Stimulated activated CD4-positive, alpha-beta T cell treated with anti-CD3 and anti-CD28 coated beads, Interleukin-4, amount 100 ng/mL, for 4 hours (primary cell): Measurements from ENCODE around the gene ANKLE1.
A peak's percentile ranks its signal among the peaks of the same experiment; 100 is the strongest.
"Not testable (repeated sequence)": the region's sequence is repeated elsewhere in the genome, so short reads cannot be mapped to it uniquely, and the experiment has no call there.

ENCODE experiments used
- DNase-seq, 2 experiments: peaks; one replicate each; pipeline ENCODE4 v3.0.0-alpha.2; 2020

The ANKLE1 gene

DNA sequence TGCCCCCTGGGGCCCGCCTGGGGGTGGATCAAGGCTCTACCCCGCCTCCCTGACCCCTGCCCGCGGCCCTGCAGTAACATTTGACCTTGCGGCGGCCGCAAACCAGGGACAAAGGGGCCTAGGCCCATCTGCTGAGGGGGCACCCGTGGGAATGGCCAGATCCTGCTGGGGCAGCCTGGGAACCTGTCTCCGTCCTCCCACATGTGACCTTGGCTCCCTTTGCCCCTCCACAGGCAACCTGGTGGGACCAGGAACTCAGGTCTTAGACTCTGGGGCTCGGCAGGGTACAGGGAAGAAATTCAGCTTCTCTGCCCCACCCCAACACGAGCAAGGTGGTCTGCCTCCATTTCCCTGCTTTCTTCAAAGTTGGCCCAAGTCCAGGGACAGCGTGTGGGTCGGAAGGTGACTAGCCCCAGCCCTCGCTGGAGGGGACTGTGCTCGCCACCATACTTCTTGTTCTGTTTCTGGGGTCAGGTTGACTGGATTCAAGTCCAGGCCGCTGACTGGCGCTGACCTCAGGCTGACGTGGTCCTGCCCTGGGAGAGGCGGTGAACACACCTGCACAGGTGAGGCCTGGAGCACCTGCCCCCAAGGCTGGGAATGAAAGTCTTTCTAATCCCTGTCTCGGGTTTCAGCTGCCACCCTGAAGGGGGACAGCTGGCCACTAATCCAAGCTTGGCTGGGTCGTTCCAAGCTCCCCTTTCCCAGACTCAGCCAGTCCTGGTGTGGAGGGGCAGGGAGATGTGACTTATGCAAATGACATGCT is 33.5 kb upstream of the ANKLE1 start:
- no peak for DNase-seq

DNA sequence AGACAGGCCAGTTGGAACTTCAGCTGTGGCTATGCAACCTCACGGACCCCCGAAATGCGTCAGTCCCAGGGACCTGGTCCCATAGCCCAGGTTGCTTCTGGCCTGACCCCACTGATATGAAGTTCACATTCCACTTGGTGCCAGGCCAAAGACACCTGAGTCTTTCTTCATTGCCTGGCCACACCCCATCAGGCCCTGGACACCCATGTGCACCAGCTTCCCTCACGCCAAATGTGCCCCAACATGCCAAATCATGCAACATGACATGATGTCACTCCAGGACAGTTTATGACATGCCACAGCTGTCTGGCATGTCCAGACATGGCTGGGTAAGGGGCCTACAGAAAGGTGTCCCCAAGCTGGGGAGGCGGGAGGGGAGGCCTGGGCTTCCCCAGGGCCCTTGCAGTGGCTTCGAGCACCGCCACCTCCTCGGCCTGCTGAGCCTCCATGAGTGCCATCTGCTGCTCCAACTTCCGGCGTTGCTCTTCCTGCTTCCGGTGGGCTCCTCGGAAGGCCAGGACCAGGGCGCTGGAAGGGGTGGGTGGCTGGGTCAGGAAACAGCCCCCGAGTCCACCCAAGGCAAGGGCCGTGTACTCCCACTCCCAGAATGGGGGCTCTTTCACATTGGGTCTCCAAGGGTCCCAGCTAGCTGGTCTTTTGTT is 31.7 kb upstream of the ANKLE1 start:
- DNase-seq: no peak

GRCh38 chr19:17254636-17255035 is 27.1 kb upstream of the ANKLE1 start:
- no peak for DNase-seq

GRCh38 chr19:17255150-17255621 is 26.5 kb upstream of the ANKLE1 start:
- no peak for DNase-seq

GRCh38 chr19:17256130-17256529 is 25.6 kb upstream of the ANKLE1 start:
- no peak for DNase-seq

DNA sequence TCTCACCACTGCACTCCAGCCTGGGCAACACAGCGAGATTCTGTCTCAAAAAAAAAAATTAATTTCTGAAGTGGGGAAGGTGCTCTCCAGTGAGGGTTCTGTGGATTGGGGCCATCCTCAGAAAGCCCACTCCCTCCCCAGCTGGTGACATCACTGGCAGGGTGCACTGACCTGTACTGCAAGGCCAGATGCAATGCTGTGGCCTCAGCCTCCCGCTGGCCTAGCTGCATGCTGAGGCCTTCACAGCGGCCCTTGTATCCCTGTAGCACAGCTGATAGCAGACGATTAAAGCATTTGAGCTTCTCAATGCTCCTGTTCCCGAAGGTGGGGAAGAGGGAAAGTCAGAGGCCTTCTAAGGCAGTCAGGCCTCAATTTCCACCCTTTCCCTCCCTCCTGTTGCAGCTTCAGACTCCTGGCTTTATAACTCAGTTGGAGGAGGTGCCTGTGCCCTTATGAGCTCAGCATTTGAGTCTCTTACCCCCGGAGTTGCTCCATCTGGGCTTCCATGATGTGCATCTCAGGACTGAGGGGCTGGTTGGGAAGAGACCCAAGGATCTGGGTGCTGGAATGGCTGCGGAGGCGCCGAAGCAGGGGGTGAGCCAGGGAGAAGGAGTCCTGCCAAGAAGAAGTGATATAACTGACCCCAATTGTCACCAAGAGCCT is 22.5 kb upstream of the ANKLE1 start:
- DNase-seq: no peak

- DNase-seq: no peak
Measured at GRCh38 chr19:17259934-17260333, 21.8 kb upstream of the ANKLE1 start.

GRCh38 chr19:17260842-17261325 is 20.8 kb upstream of the ANKLE1 start:
- DNase-seq: peak; percentile 81 to 89

DNA sequence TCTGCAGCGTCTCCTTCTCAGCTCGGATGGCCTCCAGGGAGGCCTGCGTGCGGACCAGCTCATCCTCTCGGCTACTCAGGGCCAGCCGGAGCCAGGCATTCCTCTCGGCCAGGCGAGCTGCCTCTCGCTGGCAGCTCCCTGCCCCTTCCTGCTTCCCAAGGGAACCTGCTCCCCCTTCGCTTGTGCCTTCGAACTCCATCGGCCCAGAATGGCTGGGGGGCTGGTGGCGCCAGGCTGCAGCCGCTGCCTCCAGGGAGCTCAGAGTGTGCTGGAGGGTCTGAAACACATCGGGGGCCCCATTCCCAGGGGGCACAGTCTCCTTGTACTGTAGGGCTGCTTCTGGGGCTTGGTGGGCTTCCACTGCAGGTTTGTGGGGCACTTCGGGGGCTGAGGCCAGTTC is 19.1 kb upstream of the ANKLE1 start:
- DNase-seq: no peak

DNA sequence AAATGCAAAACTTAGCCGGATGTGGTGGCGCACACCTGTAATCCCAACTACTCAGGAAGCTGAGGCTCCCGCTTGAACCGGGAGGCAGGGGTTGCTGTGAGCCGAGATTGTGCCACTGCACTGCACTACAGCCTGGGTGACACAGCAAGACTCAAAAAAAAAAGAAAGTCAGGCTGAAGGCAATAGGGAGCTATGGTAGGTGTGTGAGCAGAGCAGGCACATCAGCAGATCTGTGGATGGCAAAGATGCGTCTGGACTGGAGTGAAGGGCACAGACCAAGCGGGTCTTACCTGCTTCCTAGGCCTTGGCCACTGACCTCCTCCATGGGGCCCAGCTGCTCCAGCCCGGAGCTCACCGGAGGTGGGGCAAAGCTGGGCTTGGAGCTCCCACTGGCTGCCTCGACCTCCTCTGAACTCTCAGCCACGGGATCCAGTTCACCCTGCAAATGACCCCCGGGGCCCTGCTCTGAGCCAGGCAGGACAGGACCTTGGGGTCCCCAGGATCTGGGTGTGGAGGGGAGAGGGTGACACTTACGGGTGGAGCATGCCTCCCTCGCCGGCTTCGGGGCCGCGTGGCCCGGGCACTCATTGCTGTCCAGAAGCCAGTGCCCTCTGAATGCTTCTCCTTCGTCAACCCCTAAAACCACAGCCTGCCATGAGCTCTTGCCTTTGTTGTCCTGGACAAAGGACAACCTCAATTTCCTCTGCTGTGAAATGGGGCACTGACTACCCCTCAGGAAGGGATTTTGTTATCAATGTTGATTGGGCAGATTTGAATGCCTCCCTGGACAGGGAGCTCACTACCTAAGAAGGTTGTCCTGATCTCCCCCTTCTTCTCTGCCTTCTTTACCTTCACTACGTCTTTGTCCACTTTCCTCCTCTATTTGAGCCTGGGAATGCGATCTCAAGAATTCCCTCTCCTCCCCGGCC is 17.7 kb upstream of the ANKLE1 start:
- no peak for DNase-seq

DNA sequence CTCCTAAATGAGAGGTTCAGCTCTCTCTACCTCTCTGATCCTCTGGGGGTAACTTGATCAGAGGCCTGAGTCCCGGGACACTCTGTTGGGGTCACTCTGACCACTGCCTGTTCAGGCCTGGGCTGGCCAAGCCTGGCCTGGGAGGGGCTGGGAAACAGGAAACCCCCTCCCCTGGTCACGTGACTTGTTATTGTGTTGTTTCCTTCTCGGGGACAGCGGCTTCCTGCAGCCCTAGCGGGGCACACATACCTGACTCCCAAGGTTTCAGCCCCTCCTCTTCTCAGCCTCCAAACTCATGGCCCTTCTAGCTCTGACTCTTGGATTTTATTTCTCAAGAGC is 17.1 kb upstream of the ANKLE1 start, which contains the start of gene USHBP1:
Gene USHBP1 (minus strand): TSS at position 105 of the 339 bp plus-strand sequence. CDS start 446 bp downstream, outside the sequence.
- DNase-seq: no peak

DNA sequence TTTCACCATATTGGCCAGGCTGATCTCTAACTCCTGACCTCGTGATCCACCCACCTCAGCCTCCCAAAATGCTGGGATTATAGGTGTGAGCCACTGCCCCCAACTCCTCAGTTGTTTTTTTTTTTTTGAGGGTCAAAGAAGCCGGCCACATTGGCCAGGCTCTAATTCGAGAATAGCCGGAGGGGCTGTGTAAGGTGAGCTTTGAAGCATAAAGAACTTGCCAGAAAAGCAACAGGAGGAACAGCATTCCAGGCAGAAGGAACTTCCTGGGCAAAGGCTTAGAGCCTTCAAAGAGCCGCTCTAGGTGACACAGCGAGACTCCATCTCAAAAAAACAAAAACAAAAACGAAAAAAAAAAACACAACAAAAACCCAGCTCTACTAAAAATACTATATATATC is 15.7 kb upstream of the ANKLE1 start:
- no peak for DNase-seq

- DNase-seq: no peak
Measured at GRCh38 chr19:17266589-17266974, 15.1 kb upstream of the ANKLE1 start.

GRCh38 chr19:17266975-17267788 is 14.5 kb upstream of the ANKLE1 start, which contains the start of gene BABAM1:
Gene BABAM1 (plus strand): TSS chr19:17267443. CDS start chr19:17268807, 1,364 bp downstream.
- DNase-seq: peak; percentile 83 to 95

DNA sequence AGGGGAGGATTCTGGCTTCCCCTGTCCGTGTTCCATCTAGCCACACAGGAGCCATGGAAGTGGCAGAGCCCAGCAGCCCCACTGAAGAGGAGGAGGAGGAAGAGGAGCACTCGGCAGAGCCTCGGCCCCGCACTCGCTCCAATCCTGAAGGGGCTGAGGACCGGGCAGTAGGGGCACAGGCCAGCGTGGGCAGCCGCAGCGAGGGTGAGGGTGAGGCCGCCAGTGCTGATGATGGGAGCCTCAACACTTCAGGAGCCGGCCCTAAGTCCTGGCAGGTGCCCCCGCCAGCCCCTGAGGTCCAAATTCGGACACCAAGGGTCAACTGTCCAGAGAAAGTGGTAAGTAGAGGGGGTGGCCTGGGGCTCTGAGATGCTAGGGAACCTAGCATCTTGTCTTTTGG is 12.9 kb upstream of the ANKLE1 start:
- no peak for DNase-seq

- DNase-seq: not testable (repeated sequence)
Measured at GRCh38 chr19:17274892-17275291, 6.8 kb upstream of the ANKLE1 start.

DNA sequence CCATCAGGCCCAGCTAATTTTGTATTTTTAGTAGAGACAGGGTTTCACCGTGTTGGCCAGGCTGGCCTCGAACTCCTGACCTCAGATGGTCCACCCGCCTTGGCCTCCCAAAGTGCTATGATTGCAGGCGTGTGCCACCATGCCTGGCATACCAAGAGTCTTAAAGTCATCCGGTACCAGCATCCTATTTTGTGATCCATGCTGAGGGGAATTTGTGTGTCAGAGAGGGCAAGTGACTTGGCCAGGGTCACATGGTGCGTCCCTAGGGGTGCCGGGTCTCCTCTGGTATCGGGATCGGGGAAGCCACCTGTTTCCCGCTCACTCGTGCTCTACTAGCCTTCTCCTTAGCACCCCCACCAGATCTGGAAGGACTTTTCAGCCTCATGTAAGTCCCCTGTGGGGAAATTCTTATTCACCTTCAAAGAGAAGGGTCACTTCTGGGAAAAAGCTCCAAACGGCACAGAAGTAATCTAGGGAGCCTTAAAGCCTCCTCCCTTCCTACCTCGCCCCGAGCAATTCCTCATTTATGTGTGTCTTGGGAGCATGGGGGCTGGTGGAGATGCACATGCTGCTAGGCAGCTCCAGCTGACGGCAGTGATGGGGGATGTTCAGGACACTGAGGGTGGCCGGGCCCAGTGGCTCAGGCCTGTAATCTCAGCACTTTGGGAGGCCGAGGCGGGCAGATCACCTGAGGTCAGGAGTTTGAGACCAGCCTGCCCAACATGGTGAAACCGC is 6.1 kb upstream of the ANKLE1 start:
- DNase-seq: no peak

GRCh38 chr19:17279436-17279835 is 2.3 kb upstream of the ANKLE1 start:
- DNase-seq: no peak

GRCh38 chr19:17282488-17283125 is 906 bp downstream of the ANKLE1 start:
- DNase-seq: peak; percentile 69 to 79

DNA sequence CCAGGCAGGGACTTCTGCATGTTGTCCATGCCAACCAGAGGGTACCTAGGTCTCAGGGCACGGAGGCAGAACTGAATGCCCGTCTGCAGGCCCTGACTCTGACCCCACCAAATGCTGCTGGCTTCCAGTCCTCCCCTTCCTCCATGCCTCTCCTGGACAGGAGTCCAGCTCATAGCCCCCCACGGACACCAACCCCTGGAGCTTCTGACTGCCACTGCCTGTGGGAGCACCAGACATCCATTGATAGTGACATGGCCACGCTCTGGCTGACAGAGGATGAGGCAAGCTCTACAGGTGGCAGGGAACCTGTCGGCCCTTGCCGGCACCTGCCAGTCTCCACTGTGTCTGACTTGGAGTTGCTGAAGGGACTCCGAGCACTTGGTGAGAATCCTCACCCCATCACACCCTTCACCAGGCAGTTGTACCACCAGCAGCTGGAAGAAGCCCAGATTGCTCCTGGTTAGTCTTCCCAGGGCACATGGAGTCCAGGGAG is 1.8 kb downstream of the ANKLE1 start:
- DNase-seq: no peak
